Endodermal cell (in vitro differentiated cells): ENCODE data around the gene TNRC18. TPM values are rescaled to one million over a fixed set of nuclear protein-coding genes. Genes with fewer than 3 reads are reported as not detected.

Experiments used
- DNase-seq: peaks from one replicate; pipeline ENCODE4 v3.0.0-alpha.2; 2017
- H3K27ac ChIP-seq: 2 replicates; pipeline ENCODE4 v1.5.1; 2013; ENCODE audit warnings: mild to moderate bottlenecking, low read depth, low read length, moderate library complexity
- H3K27me3 ChIP-seq: 2 replicates; pipeline ENCODE4 v1.6.1; 2013; ENCODE audit warnings: mild to moderate bottlenecking, low read length, moderate library complexity; ENCODE audit not compliant: insufficient read depth, control insufficient read depth, poor library complexity, severe bottlenecking
- H3K36me3 ChIP-seq: 2 replicates; pipeline ENCODE4 v1.7.0; 2013; ENCODE audit warnings: mild to moderate bottlenecking, low read length, moderate library complexity; ENCODE audit not compliant: control insufficient read depth, insufficient read depth
- H3K4me1 ChIP-seq: one replicate; pipeline ENCODE4 v1.7.0; 2013; ENCODE audit warnings: low read length; ENCODE audit not compliant: control insufficient read depth, insufficient read depth
- H3K4me3 ChIP-seq: 2 replicates; pipeline ENCODE4 v1.5.1; 2013; ENCODE audit warnings: mild to moderate bottlenecking, low read length, moderate library complexity
- H3K9ac ChIP-seq: 2 replicates; pipeline ENCODE4 v1.6.1; 2013; ENCODE audit warnings: mild to moderate bottlenecking, low read length, moderate library complexity; ENCODE audit not compliant: poor library complexity, severe bottlenecking; ENCODE audit errors: extremely low read depth
- H3K9me3 ChIP-seq: 2 replicates; pipeline ENCODE4 v1.6.1; 2013; ENCODE audit warnings: mild to moderate bottlenecking, low read length, moderate library complexity; ENCODE audit not compliant: control insufficient read depth
- H3K27ac Mint-ChIP-seq: 2 replicates; pipeline ENCODE4 v1.8.0; 2020; ENCODE audit warnings: mixed read lengths
- H3K27me3 Mint-ChIP-seq: 2 replicates; pipeline ENCODE4 v1.8.0; 2021; ENCODE audit warnings: mild to moderate bottlenecking, mixed read lengths; ENCODE audit not compliant: insufficient read depth
- H3K36me3 Mint-ChIP-seq: 2 replicates; pipeline ENCODE4 v1.8.0; 2020; ENCODE audit warnings: low read depth, mixed read lengths
- H3K4me1 Mint-ChIP-seq: 2 replicates; pipeline ENCODE4 v1.8.0; 2020; ENCODE audit warnings: mixed read lengths
- H3K4me3 Mint-ChIP-seq: 2 replicates; pipeline ENCODE4 v1.8.0; 2020; ENCODE audit warnings: mild to moderate bottlenecking, moderate library complexity, mixed read lengths
- H3K9me3 Mint-ChIP-seq: 2 replicates; pipeline ENCODE4 v1.8.0; 2020; ENCODE audit warnings: mild to moderate bottlenecking, mixed read lengths
- CTCF ChIP-seq: fragments of 200-600 bp; sonication (generic); conservative IDR thresholded peaks from 2 replicates; pipeline ENCODE4 v1.5.0; 2021; ENCODE audit warnings: antibody characterized with exemption, mild to moderate bottlenecking
- WGBS, 2 experiments: methylation state at CpG; one replicate each; pipeline versions ENCODE4 v1.1.5 to v1.1.7; 2013; ENCODE audit warnings: missing lambda C conversion rate in 2 of 2, mixed read lengths in 1 of 2; ENCODE audit not compliant: insufficient coverage in 1 of 2, insufficient read length in 1 of 2; 5-methylcytosine and 5-hydroxymethylcytosine counted together
- total RNA-seq, 2 donors: library from RNA; stranded (reverse); fragmentation: NEBNext Ultra II Directional in 1 of 2; extraction: Animal tissue kit (Norgen Biotek cat#: 25700) in 1 of 2; gene quantifications; 2 replicates in 1 of 2; 3 replicates in 1 of 2; pipeline ENCODE4 v1.2.1, GENCODE V29; 2021

Gene TNRC18
- total RNA-seq, 2 donors from 2014 or later, result 103 to 136 TPM

DNA sequence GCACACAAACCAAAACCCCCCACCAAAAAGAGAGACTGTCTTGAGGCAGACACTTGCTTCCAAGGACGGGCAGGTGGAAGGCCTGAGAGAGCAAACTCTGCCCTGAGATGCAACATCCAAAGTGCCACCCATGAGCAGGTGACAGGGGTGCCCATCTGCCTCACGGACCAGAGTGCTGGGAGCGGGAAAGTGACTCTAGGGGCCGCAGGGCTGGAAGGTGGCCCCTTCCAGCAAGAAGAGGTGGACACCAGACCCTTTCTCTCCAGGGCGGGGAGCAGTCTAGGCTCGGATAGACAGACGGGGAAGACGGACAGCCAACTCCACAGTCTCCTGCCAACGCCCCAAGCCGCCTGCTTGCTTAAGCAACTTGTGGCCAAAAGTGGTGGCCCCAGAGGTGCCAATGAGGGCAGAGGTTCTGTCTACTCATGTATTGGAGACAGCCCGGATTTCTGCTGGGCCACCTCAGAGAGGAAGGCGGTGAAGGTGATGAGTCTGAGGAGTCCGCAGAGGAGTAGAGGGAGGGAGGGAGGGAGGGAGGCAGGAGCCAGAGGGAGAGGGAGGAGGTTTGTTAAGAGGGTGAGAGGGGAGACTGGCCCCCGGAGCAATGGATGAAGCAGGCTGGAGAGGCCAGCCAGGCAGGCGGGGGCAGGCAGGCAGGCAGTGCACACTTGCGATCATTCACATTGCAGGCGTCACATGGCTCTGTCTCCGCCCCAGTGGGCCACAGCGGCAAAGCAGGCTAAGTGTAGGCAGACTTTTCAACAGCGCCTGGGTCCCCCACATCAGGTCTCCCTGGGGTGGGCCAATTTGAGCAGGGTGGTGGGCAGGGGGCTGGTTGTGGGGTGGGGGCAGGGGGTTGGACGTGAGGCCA, 75.3 kb downstream of the TNRC18 start:
- no peak overlapping the region for H3K4me3 ChIP-seq
- no peaks in the 10 kb centered on the region for H3K4me1 ChIP-seq
- TF ChIP-seq CTCF, result peak; percentile 38
- no peaks in the 10 kb centered on the region for H3K27me3 ChIP-seq
- peaks cover 14% of the 10 kb centered on the region for H3K9me3 Mint-ChIP-seq
- H3K9me3 ChIP-seq, result peaks cover 10% of the 10 kb centered on the region
- H3K9ac ChIP-seq, result no peak overlapping the region
- peaks cover 73% of the 10 kb centered on the region for H3K36me3 ChIP-seq
- no peak overlapping the region for H3K27ac ChIP-seq
- peak overlapping the region; percentile 48 for H3K27ac Mint-ChIP-seq
- no peaks in the 10 kb centered on the region for H3K27me3 Mint-ChIP-seq
- WGBS, 2 experiments, result 92 to 97% methylated on average over 17 to 21 of the region's 21 CpGs
- H3K4me1 Mint-ChIP-seq, result no peaks in the 10 kb centered on the region
- peak; percentile 69 for DNase-seq
- peaks cover 66% of the 10 kb centered on the region for H3K36me3 Mint-ChIP-seq
- no peak overlapping the region for H3K4me3 Mint-ChIP-seq

GRCh38 chr7:5345671-5346070, 78.0 kb downstream of the TNRC18 start:
- no peak for TF ChIP-seq CTCF
- Histone ChIP-seq H3K9me3 (peaks cover 29% of the 10 kb centered on the region), H3K27ac (no peak overlapping the region), H3K36me3 (peaks cover 71% of the 10 kb centered on the region), H3K4me3 (no peak overlapping the region), H3K27me3 (no peaks in the 10 kb centered on the region), H3K4me1 (no peaks in the 10 kb centered on the region), H3K9ac (no peak overlapping the region)
- Mint-ChIP-seq H3K9me3 (peaks cover 28% of the 10 kb centered on the region), H3K27ac (no peak overlapping the region), H3K4me1 (no peaks in the 10 kb centered on the region), H3K36me3 (peaks cover 68% of the 10 kb centered on the region), H3K4me3 (no peak overlapping the region), H3K27me3 (no peaks in the 10 kb centered on the region)
- WGBS, 2 experiments, result 90 to 100% methylated on average over 5 to 21 of the region's 21 CpGs
- DNase-seq, result no peak

DNA sequence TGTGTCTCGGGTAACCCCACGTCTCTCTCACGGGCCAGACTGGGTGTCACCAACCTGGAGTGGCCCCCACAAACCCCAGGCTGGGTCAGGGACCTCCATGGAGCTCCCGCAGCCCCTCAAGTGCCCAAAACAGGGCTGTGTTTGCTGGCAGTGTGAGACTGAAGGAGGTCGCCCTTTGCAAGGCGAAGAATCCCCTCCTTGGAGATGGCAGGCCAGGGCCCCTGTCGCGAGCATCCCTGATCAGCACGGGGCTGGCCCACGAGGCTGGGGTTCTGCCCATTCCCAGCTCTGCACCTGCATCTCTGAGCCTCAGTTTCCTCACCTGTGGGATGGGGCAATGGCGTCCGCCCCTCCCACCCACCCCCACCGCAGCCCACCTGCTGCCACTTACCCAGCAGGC, 78.5 kb downstream of the TNRC18 start:
- no peak for TF ChIP-seq CTCF
- Mint-ChIP-seq H3K36me3 (peaks cover 70% of the 10 kb centered on the region), H3K4me3 (no peak overlapping the region)

More for the DNA sequence above, 78.5 kb downstream of the TNRC18 start:
- Histone ChIP-seq H3K27me3 (no peaks in the 10 kb centered on the region), H3K4me3 (no peak overlapping the region), H3K36me3 (peaks cover 74% of the 10 kb centered on the region), H3K27ac (no peak overlapping the region), H3K9ac (no peak overlapping the region), H3K9me3 (peaks cover 29% of the 10 kb centered on the region), H3K4me1 (no peaks in the 10 kb centered on the region)
- DNase-seq, result peak; percentile 18
- Mint-ChIP-seq H3K4me1 (no peaks in the 10 kb centered on the region), H3K9me3 (peaks cover 28% of the 10 kb centered on the region), H3K27me3 (no peaks in the 10 kb centered on the region), H3K27ac (no peak overlapping the region)
- WGBS, 2 experiments, result 97 to 100% methylated on average over 3 to 11 of the region's 13 CpGs
